IMR-90 (cell line): ENCODE results near the gene PLLP. TPM values are rescaled to one million over a fixed set of nuclear protein-coding genes. Genes with fewer than 3 reads are reported as not detected.

ENCODE experiments used
- ATAC-seq: fragments of 200-7000 bp; cut with Tn5 transposase; 2 replicates; pipeline ENCODE4 v1.9.1; 2020; ENCODE audit warnings: low read depth, mild to moderate bottlenecking, moderate library complexity
- BruUV-seq: library from RNA; stranded (reverse); fragments of 400-500 nt; replicated peaks from 2 replicates; lab custom pipeline; 2021; lab: Mats Ljungman, UMichigan
- CTCF ChIA-PET: fragments of 300-600 bp; formaldehyde crosslinking; extraction: SDS; loops from one replicate; lab custom pipeline; 2021; ENCODE audit warnings: antibody characterized with exemption; lab: Yijun Ruan, JAX
- POLR2A ChIA-PET: fragments of 300-600 bp; sonication (Branson Sonifier 250); formaldehyde crosslinking; loops from one replicate; lab custom pipeline; 2022; ENCODE audit warnings: antibody characterized with exemption; ENCODE audit not compliant: unreplicated experiment; lab: Charles Lee
- DNase-seq: peaks from one replicate; pipeline ENCODE4 v3.0.0; 2013
- H2AFZ ChIP-seq: replicated peaks from 2 replicates; pipeline ENCODE3; 2013; ENCODE audit warnings: low read length, mild to moderate bottlenecking; ENCODE audit not compliant: poor library complexity
- H2AK5ac ChIP-seq: 2 replicates; pipeline ENCODE4 v1.6.1; 2013; ENCODE audit warnings: low read depth, low read length, inconsistent platforms
- H2AK9ac ChIP-seq: replicated peaks from 2 replicates; pipeline ENCODE3; 2013; ENCODE audit warnings: mild to moderate bottlenecking, low read depth, low read length, moderate library complexity; ENCODE audit not compliant: poor library complexity
- H2BK120ac ChIP-seq: 2 replicates; pipeline ENCODE4 v1.6.1; 2013; ENCODE audit warnings: low read depth, low read length, inconsistent platforms
- H2BK15ac ChIP-seq: 3 replicates; pipeline ENCODE4 v1.6.1; 2013; ENCODE audit warnings: low read depth, low read length, inconsistent platforms
- H2BK20ac ChIP-seq: 2 replicates; pipeline ENCODE4 v1.6.1; 2013; ENCODE audit warnings: low read depth, mild to moderate bottlenecking, inconsistent platforms, low read length, moderate library complexity
- H2BK5ac ChIP-seq: 2 replicates; pipeline ENCODE4 v1.6.1; 2013; ENCODE audit warnings: mild to moderate bottlenecking, low read depth, low read length, inconsistent platforms; ENCODE audit not compliant: poor library complexity, severe bottlenecking
- H3K14ac ChIP-seq: replicated peaks from 2 replicates; pipeline ENCODE4 v1.6.1; 2013; ENCODE audit warnings: low read depth, low read length, inconsistent platforms
- H3K18ac ChIP-seq: 2 replicates; pipeline ENCODE4 v1.6.1; 2013; ENCODE audit warnings: low read depth, low read length, control low read depth
- H3K23ac ChIP-seq: 2 replicates; pipeline ENCODE4 v1.6.1; 2013; ENCODE audit warnings: low read depth, low read length, inconsistent platforms
- H3K27ac ChIP-seq: 2 replicates; pipeline ENCODE4 v1.5.1; 2013; ENCODE audit warnings: mild to moderate bottlenecking, control low read depth, low read length; ENCODE audit not compliant: insufficient read depth
- H3K27me3 ChIP-seq: 2 replicates; pipeline ENCODE4 v1.6.1; 2013; ENCODE audit warnings: low read length; ENCODE audit not compliant: control insufficient read depth, insufficient read depth
- H3K36me3 ChIP-seq: 2 replicates; pipeline ENCODE4 v1.6.1; 2013; ENCODE audit warnings: low read length, mixed read lengths; ENCODE audit not compliant: control insufficient read depth, insufficient read depth
- H3K4ac ChIP-seq: 2 replicates; pipeline ENCODE4 v1.6.1; 2013; ENCODE audit warnings: low read depth, low read length, inconsistent platforms
- H3K4me1 ChIP-seq: 2 replicates; pipeline ENCODE4 v1.6.1; 2013; ENCODE audit warnings: low read length, mixed read lengths; ENCODE audit not compliant: control insufficient read depth, insufficient read depth
- H3K4me2 ChIP-seq: 2 replicates; pipeline ENCODE4 v1.6.1; 2013; ENCODE audit warnings: low read depth, mild to moderate bottlenecking, control low read depth, low read length, moderate library complexity
- H3K4me3 ChIP-seq: 2 replicates; pipeline ENCODE4 v1.5.1; 2013; ENCODE audit warnings: low read depth, mild to moderate bottlenecking, control low read depth, low read length, moderate library complexity; ENCODE audit not compliant: insufficient read depth
- H3K56ac ChIP-seq: 2 replicates; pipeline ENCODE4 v1.6.1; 2013; ENCODE audit warnings: low read length, inconsistent platforms; ENCODE audit not compliant: insufficient read depth; ENCODE audit errors: extremely low read depth
- H3K79me1 ChIP-seq, 2 experiments: 2 replicates each; pipeline ENCODE4 v1.6.1; 2013; ENCODE audit warnings: low read length in 2 of 2, inconsistent platforms in 1 of 2, low read depth in 1 of 2
- H3K9ac ChIP-seq: 2 replicates; pipeline ENCODE4 v1.6.1; 2013; ENCODE audit warnings: low read depth, low read length, control low read depth
- H3K9me1 ChIP-seq: 2 replicates; pipeline ENCODE4 v1.6.1; 2013; ENCODE audit warnings: low read length, inconsistent platforms; ENCODE audit not compliant: insufficient read depth
- H3K9me3 ChIP-seq: 2 replicates; pipeline ENCODE4 v1.6.1; 2013; ENCODE audit warnings: low read length; ENCODE audit not compliant: control insufficient read depth, insufficient read depth
- H4K20me1 ChIP-seq: 2 replicates; pipeline ENCODE4 v1.6.1; 2013; ENCODE audit warnings: low read length, inconsistent platforms; ENCODE audit not compliant: insufficient read depth
- H4K5ac ChIP-seq: 2 replicates; pipeline ENCODE4 v1.6.1; 2013; ENCODE audit warnings: mild to moderate bottlenecking, low read depth, low read length, control low read depth
- H4K8ac ChIP-seq, 2 experiments: 2 replicates each; pipeline ENCODE4 v1.6.1; 2013; ENCODE audit warnings: low read depth in 2 of 2, low read length in 2 of 2, control low read depth in 1 of 2, inconsistent platforms in 1 of 2
- H4K91ac ChIP-seq: 2 replicates; pipeline ENCODE4 v1.6.1; 2013; ENCODE audit warnings: low read depth, low read length, inconsistent platforms; ENCODE audit not compliant: insufficient read depth
- BHLHE40 ChIP-seq: fragments of 150-350 bp; IDR thresholded peaks from 2 replicates; pipeline ENCODE4 v1.6.1; 2016; ENCODE audit warnings: mild to moderate bottlenecking, low read depth, low read length
- CHD1 ChIP-seq: IDR thresholded peaks from 2 replicates; pipeline ENCODE4 v1.6.1; 2012; ENCODE audit warnings: low read depth, low read length, improper control_type of control experiment
- ELK1 ChIP-seq: fragments of 150-350 bp; IDR thresholded peaks from 2 replicates; pipeline ENCODE4 v1.6.1; 2016; ENCODE audit warnings: low read depth, mild to moderate bottlenecking, low read length, moderate library complexity, borderline replicate concordance
- MAFK ChIP-seq: IDR thresholded peaks from 2 replicates; pipeline ENCODE4 v1.6.1; 2012; ENCODE audit warnings: low read depth, low read length, improper control_type of control experiment
- MXI1 ChIP-seq: IDR thresholded peaks from 2 replicates; pipeline ENCODE4 v1.6.1; 2012; ENCODE audit warnings: low read depth, mild to moderate bottlenecking, low read length, moderate library complexity, borderline replicate concordance
- NFE2L2 ChIP-seq: fragments of 150-350 bp; IDR thresholded peaks from 2 replicates; pipeline ENCODE4 v1.6.1; 2016; ENCODE audit warnings: low read depth, mild to moderate bottlenecking, low read length
- RFX5 ChIP-seq: IDR thresholded peaks from 2 replicates; pipeline ENCODE4 v1.8.0; 2012; ENCODE audit warnings: low read depth, mild to moderate bottlenecking, low read length, moderate library complexity
- SMC3 ChIP-seq: fragments of 150-350 bp; IDR thresholded peaks from 2 replicates; pipeline ENCODE4 v1.6.1; 2016; ENCODE audit warnings: low read depth, mild to moderate bottlenecking, antibody characterized with exemption, low read length, moderate library complexity
- USF2 ChIP-seq: fragments of 150-350 bp; IDR thresholded peaks from 2 replicates; pipeline ENCODE4 v1.6.1; 2017; ENCODE audit warnings: mild to moderate bottlenecking, antibody characterized with exemption, low read length, low read depth
- WGBS, 2 experiments: methylation state at CpG; one replicate each; pipeline versions ENCODE4 v1.1.5 to v1.1.7; 2013; ENCODE audit warnings: missing lambda C conversion rate in 2 of 2; ENCODE audit not compliant: insufficient read length in 1 of 2; ENCODE audit errors: extremely low coverage in 2 of 2; 5-methylcytosine and 5-hydroxymethylcytosine counted together
- dilution Hi-C: fragments of 300-500 bp; cut with HindIII; formaldehyde crosslinking; loops from one replicate; pipeline ENCODE4 v1.14.3; 2018; ENCODE audit warnings: low sequenced_read_pairs; ENCODE audit not compliant: unreplicated experiment
- in situ Hi-C: fragments of 300-500 bp; cut with MboI; formaldehyde crosslinking; loops from 3 replicates; pipeline ENCODE4 v1.14.3; 2019; ENCODE audit warnings: low sequenced_read_pairs, inconsistent platforms, mixed read lengths
- intact Hi-C: fragments of 100-400 bp; cut with micrococcal nuclease; formaldehyde crosslinking; loops from 2 replicates; pipeline ENCODE4 v1.10.0; 2022
- polyA plus RNA-seq, 3 experiments: library from polyadenylated mRNA; depleted of rRNA; stranded (reverse); fragments of >200 nt; gene quantifications; 2 replicates each; pipeline ENCODE4 v1.2.3, GENCODE V29; 2012; ENCODE audit warnings: low replicate concordance in 1 of 3
- total RNA-seq: library from RNA; depleted of rRNA; stranded (reverse); fragments of >200 nt; gene quantifications from 2 replicates; pipeline ENCODE4 v1.2.3, GENCODE V29; 2012

Gene PLLP
- total and polyA plus RNA-seq, 2 of the 4 experiments (the other 2 are of a cell fraction): 0.05 TPM; not detected in 1

- no peak for TF ChIP-seq USF2
Observed at GRCh38 chr16:57283214-57283958, 1.1 kb downstream of the PLLP start (continued).

GRCh38 chr16:57282510-57283213, 1.8 kb downstream of the PLLP start:
- 49% methylated on average over 6 of the region's 8 CpGs; no CpG with 5 or more reads in 1 of the 2 experiments for WGBS, 2 experiments
- no peak overlapping the region for H2AK9ac ChIP-seq
- no peaks in the 10 kb centered on the region for H3K9me3 ChIP-seq
- H3K4me2 ChIP-seq: no peak overlapping the region
- H3K79me1 ChIP-seq: no peaks in the 10 kb centered on the region
- H4K20me1 ChIP-seq: peaks cover 3% of the 10 kb centered on the region; the same call in 1 of the 2 replicates
- H3K4me1 ChIP-seq: no peaks in the 10 kb centered on the region
- H3K9ac ChIP-seq: no peak overlapping the region
- in situ Hi-C loops: no loop called here
- H3K9me1 ChIP-seq: no peaks in the 10 kb centered on the region
- no peak overlapping the region for H2BK5ac ChIP-seq
- no peak overlapping the region for H4K8ac ChIP-seq
- no TSS peak for BruUV-seq
- no peak overlapping the region for H3K4me3 ChIP-seq
- no peak overlapping the region for H2BK120ac ChIP-seq
- ATAC-seq (no peak), DNase-seq (no peak)
- no peak overlapping the region for H3K14ac ChIP-seq
- no peak overlapping the region for H2BK15ac ChIP-seq
- H2AK5ac ChIP-seq: no peak overlapping the region
- POLR2A ChIA-PET: no interaction called here
- no peak overlapping the region for H4K91ac ChIP-seq
- H2AFZ ChIP-seq: no peak overlapping the region
- H3K27ac ChIP-seq: no peak overlapping the region
- no peaks in the 10 kb centered on the region for H3K36me3 ChIP-seq
- no peak overlapping the region for H3K23ac ChIP-seq
- no peak overlapping the region for H4K5ac ChIP-seq
- peaks cover 62% of the 10 kb centered on the region for H3K27me3 ChIP-seq
- no peak overlapping the region for H2BK20ac ChIP-seq
- no peak overlapping the region for H3K18ac ChIP-seq
- intact Hi-C loops: no loop called here
- dilution Hi-C loops: no loop called here
- H3K56ac ChIP-seq: no peak overlapping the region
- CTCF ChIA-PET: no interaction called here
- no peak overlapping the region for H3K4ac ChIP-seq
- TF ChIP-seq USF2: no peak
- no peak for TF ChIP-seq ELK1
- no peak for TF ChIP-seq MXI1
- no peak for TF ChIP-seq RFX5
- no peak for TF ChIP-seq NFE2L2
- TF ChIP-seq BHLHE40: no peak
- no peak for TF ChIP-seq SMC3
- no peak for TF ChIP-seq MAFK
- no peak for TF ChIP-seq CHD1
